Caco-2 (cell line): ENCODE data around the gene ADH1A. TPM values are rescaled to one million over a fixed set of nuclear protein-coding genes. Genes with fewer than 3 reads are reported as not detected.

ENCODE experiments used
- BruUV-seq: library from RNA; stranded (reverse); fragments of 400-500 nt; replicated peaks from 2 replicates; lab custom pipeline; 2021; lab: Mats Ljungman, UMichigan
- CTCF ChIA-PET: fragments of 300-600 bp; sonication (Branson Sonifier 250); formaldehyde crosslinking; loops from one replicate; lab custom pipeline; 2022; ENCODE audit warnings: antibody characterized with exemption; lab: Charles Lee
- POLR2A ChIA-PET: fragments of 300-600 bp; sonication (Branson Sonifier 250); formaldehyde crosslinking; loops from one replicate; lab custom pipeline; 2022; ENCODE audit warnings: antibody characterized with exemption; lab: Charles Lee
- DNase-seq, 2 experiments: peaks; one replicate each; pipeline versions ENCODE4 v3.0.0 to v3.0.0-alpha.2; 2020 to 2022
- H3K27me3 ChIP-seq: replicated peaks from 2 replicates; pipeline ENCODE4 v1.6.0; 2011; ENCODE audit warnings: low read length; ENCODE audit not compliant: control insufficient read depth, insufficient read depth
- H3K36me3 ChIP-seq: 2 replicates; pipeline ENCODE4 v1.5.1; 2011; ENCODE audit warnings: low read length; ENCODE audit not compliant: control insufficient read depth, insufficient read depth
- H3K4me1 ChIP-seq: fragments of 250-450 bp; sonication (Bioruptor Pico); 2 replicates; pipeline ENCODE4 v1.5.1; 2020; ENCODE audit warnings: mild to moderate bottlenecking
- H3K4me3 ChIP-seq: 2 replicates; pipeline ENCODE4 v1.5.1; 2011; ENCODE audit warnings: low read depth, mild to moderate bottlenecking, control low read depth, low read length
- H3K9me3 ChIP-seq: fragments of 250-450 bp; sonication (Bioruptor Pico); 2 replicates; pipeline ENCODE4 v1.5.1; 2020; ENCODE audit warnings: mild to moderate bottlenecking, moderate library complexity
- H3K27ac Mint-ChIP-seq: one replicate; pipeline ENCODE4 v1.8.0; 2022; ENCODE audit warnings: mixed read lengths; ENCODE audit not compliant: unreplicated experiment
- H3K27me3 Mint-ChIP-seq: one replicate; pipeline ENCODE4 v1.8.0; 2022; ENCODE audit warnings: mixed read lengths; ENCODE audit not compliant: insufficient read depth, unreplicated experiment
- H3K36me3 Mint-ChIP-seq: one replicate; pipeline ENCODE4 v1.8.0; 2022; ENCODE audit warnings: mild to moderate bottlenecking, mixed read lengths; ENCODE audit not compliant: insufficient read depth, unreplicated experiment
- H3K4me1 Mint-ChIP-seq: one replicate; pipeline ENCODE4 v1.8.0; 2022; ENCODE audit warnings: low read depth, mixed read lengths; ENCODE audit not compliant: unreplicated experiment
- H3K4me3 Mint-ChIP-seq: one replicate; pipeline ENCODE4 v1.8.0; 2022; ENCODE audit warnings: mild to moderate bottlenecking, moderate library complexity, mixed read lengths; ENCODE audit not compliant: unreplicated experiment
- H3K9me3 Mint-ChIP-seq: one replicate; pipeline ENCODE4 v1.8.0; 2022; ENCODE audit warnings: mixed read lengths; ENCODE audit not compliant: unreplicated experiment
- CTCF ChIP-seq, 2 experiments: fragments of 200-600 bp in 1 of 2; IDR thresholded peaks; 1 replicate in 1 of 2; 2 replicates in 1 of 2; pipeline versions ENCODE4 v1.5.1 to v1.8.0; 2011 to 2022; ENCODE audit warnings: antibody characterized with exemption in 1 of 2, control low read depth in 1 of 2, inconsistent platforms in 1 of 2, low read depth in 1 of 2, low read length in 1 of 2, mild to moderate bottlenecking in 1 of 2, moderate library complexity in 1 of 2; ENCODE audit not compliant: insufficient read depth in 1 of 2, severe bottlenecking in 1 of 2, unreplicated experiment in 1 of 2
- intact Hi-C: fragments of 100-400 bp; cut with micrococcal nuclease; formaldehyde crosslinking; loops from one replicate; pipeline ENCODE4 v1.10.0; 2022; ENCODE audit not compliant: unreplicated experiment
- total RNA-seq: library from RNA; stranded (reverse); gene quantifications from 2 replicates; pipeline ENCODE4 v1.2.3, GENCODE V29; 2022

The ADH1A gene
- total RNA-seq, 1 experiment from 2014 or later: not detected

GRCh38 chr4:99252746-99253145 lies 38.0 kb downstream of the ADH1A start:
- Mint-ChIP-seq H3K27ac (no peak overlapping the region), H3K9me3 (peaks cover 13% of the 10 kb centered on the region), H3K4me1 (no peaks in the 10 kb centered on the region), H3K36me3 (no peaks in the 10 kb centered on the region), H3K27me3 (no peaks in the 10 kb centered on the region), H3K4me3 (no peak overlapping the region)
- intact Hi-C loops: no loop called here
- BruUV-seq: no TSS peak
- no peak overlapping the region for H3K4me3 ChIP-seq
- H3K27me3 ChIP-seq: no peaks in the 10 kb centered on the region
- H3K36me3 ChIP-seq: no peaks in the 10 kb centered on the region
- TF ChIP-seq CTCF (IDR thresholded peaks at IDR 0.05; ENCODE audit: insufficient read depth in 1 of 2, low read depth in 1 of 2, low read length in 1 of 2, severe bottlenecking in 1 of 2, unreplicated experiment in 1 of 2): no peak
- no peak for DNase-seq
- no peaks in the 10 kb centered on the region for H3K9me3 ChIP-seq
- ChIA-PET POLR2A (no interaction called here), CTCF (no interaction called here)
- no peaks in the 10 kb centered on the region for H3K4me1 ChIP-seq

GRCh38 chr4:99248714-99249113 lies 42.1 kb downstream of the ADH1A start:
- Histone ChIP-seq H3K9me3 (0 out of 2 replicates have a peak, but pooled peaks cover 2% of the 10 kb centered on the region), H3K36me3 (no peaks in the 10 kb centered on the region; the same call in 1 of the 2 replicates), H3K27me3 (no peaks in the 10 kb centered on the region), H3K4me1 (no peaks in the 10 kb centered on the region), H3K4me3 (no peak overlapping the region)
- POLR2A ChIA-PET: no interaction called here
- Mint-ChIP-seq H3K27ac (no peak overlapping the region), H3K9me3 (peaks cover 29% of the 10 kb centered on the region), H3K36me3 (no peaks in the 10 kb centered on the region), H3K27me3 (no peaks in the 10 kb centered on the region), H3K4me1 (no peaks in the 10 kb centered on the region), H3K4me3 (no peak overlapping the region)
- no TSS peak for BruUV-seq
- intact Hi-C loops: no loop called here
- no peak for TF ChIP-seq CTCF (IDR thresholded peaks at IDR 0.05; ENCODE audit: insufficient read depth in 1 of 2, low read depth in 1 of 2, low read length in 1 of 2, severe bottlenecking in 1 of 2, unreplicated experiment in 1 of 2)
- CTCF ChIA-PET: no interaction called here
- DNase-seq: no peak

GRCh38 chr4:99235955-99236354 lies 54.8 kb downstream of the ADH1A start:
- H3K4me3 ChIP-seq: no peak overlapping the region
- POLR2A ChIA-PET: no interaction called here
- H3K4me1 Mint-ChIP-seq: peaks cover 11% of the 10 kb centered on the region
- no TSS peak for BruUV-seq
- TF ChIP-seq CTCF (IDR thresholded peaks at IDR 0.05; ENCODE audit: insufficient read depth in 1 of 2, low read depth in 1 of 2, low read length in 1 of 2, severe bottlenecking in 1 of 2, unreplicated experiment in 1 of 2): no peak
- peaks cover 34% of the 10 kb centered on the region for H3K9me3 Mint-ChIP-seq
- H3K9me3 ChIP-seq: no peaks in the 10 kb centered on the region
- no peak for DNase-seq
- H3K27me3 Mint-ChIP-seq: no peaks in the 10 kb centered on the region
- H3K36me3 ChIP-seq: no peaks in the 10 kb centered on the region
- no peak overlapping the region for H3K4me3 Mint-ChIP-seq
- CTCF ChIA-PET: no interaction called here
- no peaks in the 10 kb centered on the region for H3K4me1 ChIP-seq
- intact Hi-C loops: no loop called here
- no peaks in the 10 kb centered on the region for H3K36me3 Mint-ChIP-seq
- H3K27ac Mint-ChIP-seq: no peak overlapping the region
- H3K27me3 ChIP-seq: no peaks in the 10 kb centered on the region
